Glutamatergic neuron (in vitro differentiated cells): Measurements from ENCODE around the gene PTER. TPM values are rescaled to one million over a fixed set of nuclear protein-coding genes. Genes with fewer than 3 reads are reported as not detected.

Experiments
- DNase-seq: peaks from one replicate; pipeline ENCODE4 v3.0.0; 2022
- H3K27ac Mint-ChIP-seq: one replicate; pipeline ENCODE4 v1.8.0; 2020; ENCODE audit warnings: mild to moderate bottlenecking, mixed read lengths, inconsistent platforms; ENCODE audit not compliant: unreplicated experiment
- H3K27me3 Mint-ChIP-seq: one replicate; pipeline ENCODE4 v1.8.0; 2020; ENCODE audit warnings: mild to moderate bottlenecking, moderate library complexity, mixed read lengths, inconsistent platforms; ENCODE audit not compliant: unreplicated experiment
- H3K36me3 Mint-ChIP-seq: one replicate; pipeline ENCODE4 v1.8.0; 2020; ENCODE audit warnings: mild to moderate bottlenecking, mixed read lengths, inconsistent platforms; ENCODE audit not compliant: unreplicated experiment
- H3K4me1 Mint-ChIP-seq: one replicate; pipeline ENCODE4 v1.8.0; 2020; ENCODE audit warnings: mild to moderate bottlenecking, low read depth, mixed read lengths, inconsistent platforms; ENCODE audit not compliant: unreplicated experiment
- H3K4me3 Mint-ChIP-seq: one replicate; pipeline ENCODE4 v1.8.0; 2020; ENCODE audit warnings: mild to moderate bottlenecking, mixed read lengths, inconsistent platforms; ENCODE audit not compliant: unreplicated experiment
- H3K9me3 Mint-ChIP-seq: one replicate; pipeline ENCODE4 v1.8.0; 2020; ENCODE audit warnings: mild to moderate bottlenecking, moderate library complexity, mixed read lengths, inconsistent platforms; ENCODE audit not compliant: unreplicated experiment
- CTCF ChIP-seq: fragments of 200-600 bp; sonication (generic); IDR thresholded peaks from one replicate; pipeline ENCODE4 v1.5.0; 2021; ENCODE audit not compliant: partially characterized antibody, unreplicated experiment
- total RNA-seq: library from RNA; stranded (reverse); fragmentation: NEBNext Ultra II Directional; extraction: Animal tissue kit (Norgen Biotek cat#: 25700); gene quantifications from one replicate; pipeline ENCODE4 v1.2.1, GENCODE V29; 2021; ENCODE audit not compliant: unreplicated experiment

Gene PTER
- total RNA-seq, 1 donor from 2014 or later, result 1.3 TPM

GRCh38 chr10:16408379-16408778 lies 28.4 kb upstream of the PTER start:
- Mint-ChIP-seq H3K36me3 (no peaks in the 10 kb centered on the region), H3K27me3 (no peaks in the 10 kb centered on the region), H3K27ac (no peak overlapping the region), H3K4me3 (no peak overlapping the region), H3K9me3 (no peaks in the 10 kb centered on the region), H3K4me1 (no peaks in the 10 kb centered on the region)
- no peak for DNase-seq
- no peak for TF ChIP-seq CTCF

GRCh38 chr10:16417341-16417740 lies 19.5 kb upstream of the PTER start:
- no peak for TF ChIP-seq CTCF
- DNase-seq, result no peak
- Mint-ChIP-seq H3K27ac (no peak overlapping the region), H3K27me3 (no peaks in the 10 kb centered on the region), H3K36me3 (no peaks in the 10 kb centered on the region), H3K9me3 (no peaks in the 10 kb centered on the region), H3K4me3 (no peak overlapping the region), H3K4me1 (no peaks in the 10 kb centered on the region)

- H3K9me3 Mint-ChIP-seq, result no peaks in the 10 kb centered on the region
- H3K36me3 Mint-ChIP-seq, result no peaks in the 10 kb centered on the region
- H3K27me3 Mint-ChIP-seq, result no peaks in the 10 kb centered on the region
- no peak for DNase-seq
- H3K4me1 Mint-ChIP-seq, result no peaks in the 10 kb centered on the region
- no peak overlapping the region for H3K4me3 Mint-ChIP-seq
- no peak overlapping the region for H3K27ac Mint-ChIP-seq
- TF ChIP-seq CTCF, result no peak
These were observed 13.2 kb upstream of the PTER start for GRCh38 chr10:16423599-16423998.

GRCh38 chr10:16425449-16425848 lies 11.4 kb upstream of the PTER start:
- DNase-seq, result no peak
- no peak overlapping the region for H3K4me3 Mint-ChIP-seq
- H3K9me3 Mint-ChIP-seq, result no peaks in the 10 kb centered on the region
- no peak for TF ChIP-seq CTCF
- no peak overlapping the region for H3K27ac Mint-ChIP-seq
- H3K36me3 Mint-ChIP-seq, result no peaks in the 10 kb centered on the region
- H3K27me3 Mint-ChIP-seq, result no peaks in the 10 kb centered on the region
- H3K4me1 Mint-ChIP-seq, result no peaks in the 10 kb centered on the region

- H3K4me3 Mint-ChIP-seq, result no peak overlapping the region
- H3K4me1 Mint-ChIP-seq, result no peaks in the 10 kb centered on the region
- no peaks in the 10 kb centered on the region for H3K9me3 Mint-ChIP-seq
- H3K27ac Mint-ChIP-seq, result no peak overlapping the region
- no peaks in the 10 kb centered on the region for H3K36me3 Mint-ChIP-seq
- TF ChIP-seq CTCF, result no peak
- DNase-seq, result no peak
- H3K27me3 Mint-ChIP-seq, result no peaks in the 10 kb centered on the region
These were observed 7.3 kb upstream of the PTER start for GRCh38 chr10:16429539-16429938.
